GM21515 (cell line): ENCODE data around the gene RYR1.
"Not testable (repeated sequence)": the region's sequence is repeated elsewhere in the genome, so short reads cannot be mapped to it uniquely, and the experiment has no call there.

Experiments
- ATAC-seq: cut with Tn5 transposase; IDR thresholded peaks from one replicate; pipeline ENCODE4 v1.9.1; 2021; ENCODE audit not compliant: unreplicated experiment

Gene RYR1

DNA sequence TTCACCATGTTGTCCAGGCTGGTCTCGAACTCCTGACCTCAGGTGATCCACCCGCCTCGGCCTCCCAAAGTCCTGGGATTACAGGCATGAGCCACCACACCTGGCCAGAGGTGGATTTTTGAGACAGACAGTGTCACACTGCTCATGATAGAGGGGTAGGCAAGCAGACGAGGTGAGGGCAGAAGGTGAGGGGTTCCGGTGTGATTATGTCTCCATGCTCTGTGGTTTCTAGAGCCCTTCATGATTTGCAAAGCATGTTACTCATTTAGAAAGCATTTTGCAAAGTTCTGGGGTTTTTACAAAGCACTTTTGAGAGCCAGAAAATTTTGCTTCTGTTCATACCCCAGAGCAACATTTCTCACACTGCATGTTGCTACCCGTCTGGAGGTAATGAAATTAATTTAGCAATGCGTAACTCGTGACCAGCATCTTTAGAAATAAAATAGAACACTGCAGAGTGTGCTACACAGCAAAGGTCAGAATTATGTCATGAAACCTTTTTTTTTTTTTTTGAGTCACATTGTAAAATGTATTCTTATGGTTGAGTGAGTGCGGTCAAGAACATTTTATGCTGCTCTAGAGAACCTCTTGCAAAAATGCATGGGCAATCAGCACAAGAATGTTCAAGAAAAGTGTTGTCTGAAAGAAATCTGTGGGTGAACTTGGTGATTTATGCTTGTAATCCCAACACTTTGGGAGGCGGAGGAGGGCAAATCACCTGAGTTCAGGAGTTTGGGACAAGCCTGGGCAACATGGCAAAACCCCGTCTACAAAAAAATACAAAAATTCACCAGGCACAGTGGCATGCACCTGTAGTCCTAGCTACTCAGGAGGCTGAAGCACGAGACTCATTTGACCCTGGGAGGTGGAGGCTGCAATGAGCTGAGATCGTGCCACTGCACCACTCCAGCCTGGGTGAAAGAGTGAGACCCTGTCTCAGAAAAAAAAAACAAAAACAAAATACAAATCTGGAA is 126.2 kb downstream of the RYR1 start:
- peak; percentile 68 for ATAC-seq

DNA sequence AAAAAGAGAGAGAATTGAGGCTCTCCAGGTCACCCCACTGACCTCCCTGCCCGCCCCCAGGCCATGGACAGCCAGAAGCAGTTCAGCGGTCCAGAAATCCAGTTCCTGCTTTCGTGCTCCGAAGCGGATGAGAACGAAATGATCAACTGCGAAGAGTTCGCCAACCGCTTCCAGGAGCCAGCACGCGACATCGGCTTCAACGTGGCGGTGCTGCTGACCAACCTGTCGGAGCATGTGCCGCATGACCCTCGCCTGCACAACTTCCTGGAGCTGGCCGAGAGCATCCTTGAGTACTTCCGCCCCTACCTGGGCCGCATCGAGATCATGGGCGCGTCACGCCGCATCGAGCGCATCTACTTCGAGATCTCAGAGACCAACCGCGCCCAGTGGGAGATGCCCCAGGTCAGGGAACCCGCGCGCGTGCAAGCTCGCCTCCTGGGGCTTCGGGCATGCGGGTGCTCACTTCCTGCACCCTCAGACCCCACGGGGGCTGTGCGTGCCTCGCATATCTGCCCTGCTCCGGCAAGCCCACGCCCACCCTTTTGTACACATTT is 127.6 kb downstream of the RYR1 start:
- no peak for ATAC-seq

DNA sequence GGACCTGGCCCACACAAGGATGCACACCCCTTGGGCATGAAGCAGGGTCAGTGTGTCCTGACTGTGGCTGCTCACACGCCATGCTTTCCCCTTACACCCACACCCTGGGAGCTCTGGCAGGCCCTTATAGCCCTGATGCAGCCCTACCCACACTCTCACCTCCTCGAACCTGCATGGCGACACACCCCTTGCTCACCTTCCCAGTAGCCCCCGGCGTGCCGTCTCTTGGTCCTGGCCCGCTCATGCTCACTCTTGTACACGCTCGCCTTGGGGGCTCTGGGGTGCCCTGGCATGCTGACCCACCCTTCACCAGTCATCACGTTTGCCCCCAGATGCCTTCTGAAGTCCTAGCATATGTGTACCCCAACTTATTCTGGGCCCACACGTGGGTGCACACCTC is 128.2 kb downstream of the RYR1 start:
- ATAC-seq = no peak

DNA sequence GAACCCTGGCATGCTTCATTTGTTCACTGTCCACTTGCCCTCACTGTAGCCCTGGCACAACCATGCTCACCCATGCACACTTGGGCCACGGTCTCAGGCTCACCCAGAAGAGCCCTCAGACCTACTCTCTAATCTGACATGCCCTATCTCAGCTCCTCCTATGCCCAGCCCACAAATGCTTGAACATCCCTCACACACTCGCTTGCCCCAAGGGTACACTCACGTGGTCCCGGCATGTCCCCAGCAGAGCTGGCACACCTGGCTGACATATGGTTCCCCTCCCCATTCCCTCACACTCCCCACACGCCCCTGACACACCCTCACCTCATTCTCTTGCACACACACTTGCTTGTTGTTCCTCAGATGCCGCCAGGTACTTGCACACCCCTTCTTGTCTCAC is 128.6 kb downstream of the RYR1 start:
- no peak for ATAC-seq

DNA sequence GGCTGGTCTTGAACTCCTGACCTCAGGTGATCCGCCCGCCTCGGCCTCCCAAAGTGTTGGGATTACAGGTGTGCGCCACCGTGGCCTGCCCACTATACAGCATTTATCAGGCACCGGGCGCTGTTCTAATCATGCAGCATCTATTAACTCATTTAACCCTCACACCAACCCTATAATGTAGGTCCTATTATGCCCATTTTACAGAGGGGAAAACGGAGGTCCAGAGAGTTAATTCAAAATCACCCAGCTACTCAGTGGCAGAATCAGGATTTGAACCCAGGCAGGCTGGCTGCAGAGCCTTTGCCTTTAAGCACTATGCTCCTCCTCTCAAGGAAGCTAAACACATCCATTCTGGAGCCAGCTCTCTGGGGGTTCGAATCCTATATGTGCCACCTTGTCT is 130.0 kb downstream of the RYR1 start:
- ATAC-seq = no peak

DNA sequence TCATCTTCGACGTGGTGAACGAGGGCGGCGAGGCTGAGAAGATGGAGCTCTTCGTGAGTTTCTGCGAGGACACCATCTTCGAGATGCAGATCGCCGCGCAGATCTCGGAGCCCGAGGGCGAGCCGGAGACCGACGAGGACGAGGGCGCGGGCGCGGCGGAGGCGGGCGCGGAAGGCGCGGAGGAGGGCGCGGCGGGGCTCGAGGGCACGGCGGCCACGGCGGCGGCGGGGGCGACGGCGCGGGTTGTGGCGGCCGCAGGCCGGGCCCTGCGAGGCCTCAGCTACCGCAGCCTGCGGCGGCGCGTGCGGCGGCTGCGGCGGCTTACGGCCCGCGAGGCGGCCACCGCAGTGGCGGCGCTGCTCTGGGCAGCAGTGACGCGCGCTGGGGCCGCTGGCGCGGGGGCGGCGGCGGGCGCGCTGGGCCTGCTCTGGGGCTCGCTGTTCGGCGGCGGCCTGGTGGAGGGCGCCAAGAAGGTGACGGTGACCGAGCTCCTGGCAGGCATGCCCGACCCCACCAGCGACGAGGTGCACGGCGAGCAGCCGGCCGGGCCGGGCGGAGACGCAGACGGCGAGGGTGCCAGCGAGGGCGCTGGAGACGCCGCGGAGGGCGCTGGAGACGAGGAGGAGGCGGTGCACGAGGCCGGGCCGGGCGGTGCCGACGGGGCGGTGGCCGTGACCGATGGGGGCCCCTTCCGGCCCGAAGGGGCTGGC is 131.6 kb downstream of the RYR1 start:
- ATAC-seq = no peak

DNA sequence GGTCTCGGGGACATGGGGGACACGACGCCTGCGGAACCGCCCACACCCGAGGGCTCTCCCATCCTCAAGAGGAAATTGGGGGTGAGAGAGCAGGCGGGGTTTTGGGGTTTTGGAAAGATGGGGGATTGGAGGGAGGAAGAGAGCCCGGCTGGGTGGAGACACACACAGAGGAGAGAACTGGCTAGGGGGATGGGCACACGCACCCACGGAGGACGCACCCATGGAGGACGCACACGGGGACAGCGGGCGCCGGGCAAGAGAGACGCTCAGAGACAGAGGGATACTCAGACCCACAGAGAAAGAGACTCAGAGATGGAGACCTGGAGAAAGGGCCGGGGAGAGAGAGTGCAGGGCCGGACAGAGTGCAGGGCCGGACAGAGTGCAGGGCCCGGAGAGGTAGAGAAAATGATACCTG is 132.2 kb downstream of the RYR1 start:
- ATAC-seq = no peak

DNA sequence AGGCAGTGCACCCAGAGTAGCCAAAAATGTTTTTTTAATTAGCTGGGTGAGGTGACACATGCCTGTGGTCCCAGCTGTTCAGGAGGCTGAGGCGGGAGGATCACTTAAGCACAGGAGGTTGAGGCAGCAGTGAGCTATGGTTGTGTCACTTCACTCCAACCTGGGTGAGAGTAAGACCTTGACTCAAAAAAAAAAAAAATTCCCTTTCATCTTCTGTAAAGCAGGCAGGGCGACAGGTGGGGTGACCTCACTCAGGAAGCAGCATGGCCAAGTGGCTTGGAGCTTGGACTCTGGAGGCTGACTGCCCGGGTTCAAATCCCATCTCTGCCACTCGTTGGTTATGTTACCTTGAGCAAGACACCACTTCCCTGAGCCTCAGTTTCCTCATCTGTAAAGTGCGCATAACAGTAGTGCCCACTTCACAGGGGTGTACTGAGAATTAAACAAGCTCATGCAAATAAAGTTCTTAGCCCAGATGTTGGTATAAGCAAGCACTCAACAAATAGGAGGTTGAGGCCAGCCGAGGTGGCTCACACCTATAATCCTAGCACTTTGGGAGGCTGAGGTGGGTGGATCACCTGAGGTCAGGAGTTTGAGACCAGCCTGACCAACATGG is 136.0 kb downstream of the RYR1 start:
- no peak for ATAC-seq

DNA sequence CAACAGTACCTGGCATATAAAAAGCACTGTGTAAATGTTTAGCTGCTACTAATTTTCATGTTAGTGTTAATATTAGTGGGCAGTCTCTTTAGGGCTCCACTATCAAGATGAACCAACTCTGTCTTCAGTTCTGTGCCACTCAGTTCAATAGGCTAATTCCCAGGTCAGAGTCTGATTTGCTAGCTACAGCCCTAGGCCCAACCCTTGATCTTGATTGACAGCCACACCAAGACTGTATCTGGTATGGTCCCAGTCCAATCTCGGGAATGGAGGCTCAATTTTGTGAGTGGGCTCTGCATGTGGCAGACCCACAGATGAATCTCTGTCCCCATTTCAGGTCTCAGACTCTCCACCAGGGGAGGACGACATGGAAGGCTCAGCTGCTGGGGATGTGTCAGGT is 138.2 kb downstream of the RYR1 start:
- no peak for ATAC-seq

DNA sequence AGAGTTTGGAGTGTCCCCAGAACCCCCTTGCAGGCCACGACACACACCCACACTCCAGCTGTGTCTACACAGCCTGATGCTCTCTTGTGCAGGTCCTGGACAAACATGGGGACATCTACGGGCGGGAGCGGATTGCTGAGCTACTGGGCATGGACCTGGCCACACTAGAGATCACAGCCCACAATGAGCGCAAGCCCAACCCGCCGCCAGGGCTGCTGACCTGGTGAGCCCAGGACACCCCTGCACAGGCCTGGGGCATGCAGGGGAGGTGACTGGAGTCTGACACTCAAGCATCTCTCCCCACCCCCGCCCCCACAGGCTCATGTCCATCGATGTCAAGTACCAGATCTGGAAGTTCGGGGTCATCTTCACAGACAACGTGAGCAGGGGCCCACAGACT is 144.3 kb downstream of the RYR1 start:
- ATAC-seq = no peak

DNA sequence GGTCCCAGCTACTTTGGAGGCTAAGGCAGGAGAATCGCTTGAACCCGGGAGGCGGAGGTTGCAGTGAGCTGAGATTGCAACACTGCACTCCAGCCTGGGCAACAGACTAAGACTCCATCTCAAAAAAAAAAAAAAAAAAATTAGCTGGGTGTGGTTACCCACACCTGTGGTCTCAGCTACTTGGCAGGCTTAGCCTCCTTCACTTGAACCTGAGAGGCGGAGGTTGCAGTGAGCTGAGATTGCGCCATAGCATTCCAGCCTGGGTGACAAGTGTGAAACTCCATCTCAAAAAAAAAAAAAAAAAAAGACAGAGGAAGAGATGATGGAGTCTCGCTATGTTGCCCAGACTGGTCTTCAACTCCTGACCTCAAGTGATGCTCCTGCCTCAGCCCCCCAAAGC is 145.8 kb downstream of the RYR1 start:
- ATAC-seq = not testable (repeated sequence)

DNA sequence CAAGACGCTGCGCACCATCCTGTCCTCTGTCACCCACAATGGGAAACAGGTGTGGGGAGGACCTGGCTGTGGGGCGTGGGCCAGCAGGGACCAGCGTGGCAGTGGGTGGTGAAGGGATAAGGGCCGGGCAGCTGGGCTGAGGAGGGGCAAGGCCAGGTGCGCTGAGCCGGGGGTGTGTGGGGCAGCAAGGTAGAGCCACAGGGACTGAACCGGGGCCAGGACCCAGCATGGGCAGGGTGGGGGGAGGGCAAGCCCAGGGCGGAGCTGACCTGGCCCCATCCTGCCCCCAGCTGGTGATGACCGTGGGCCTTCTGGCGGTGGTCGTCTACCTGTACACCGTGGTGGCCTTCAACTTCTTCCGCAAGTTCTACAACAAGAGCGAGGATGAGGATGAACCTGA is 146.6 kb downstream of the RYR1 start:
- no peak for ATAC-seq

DNA sequence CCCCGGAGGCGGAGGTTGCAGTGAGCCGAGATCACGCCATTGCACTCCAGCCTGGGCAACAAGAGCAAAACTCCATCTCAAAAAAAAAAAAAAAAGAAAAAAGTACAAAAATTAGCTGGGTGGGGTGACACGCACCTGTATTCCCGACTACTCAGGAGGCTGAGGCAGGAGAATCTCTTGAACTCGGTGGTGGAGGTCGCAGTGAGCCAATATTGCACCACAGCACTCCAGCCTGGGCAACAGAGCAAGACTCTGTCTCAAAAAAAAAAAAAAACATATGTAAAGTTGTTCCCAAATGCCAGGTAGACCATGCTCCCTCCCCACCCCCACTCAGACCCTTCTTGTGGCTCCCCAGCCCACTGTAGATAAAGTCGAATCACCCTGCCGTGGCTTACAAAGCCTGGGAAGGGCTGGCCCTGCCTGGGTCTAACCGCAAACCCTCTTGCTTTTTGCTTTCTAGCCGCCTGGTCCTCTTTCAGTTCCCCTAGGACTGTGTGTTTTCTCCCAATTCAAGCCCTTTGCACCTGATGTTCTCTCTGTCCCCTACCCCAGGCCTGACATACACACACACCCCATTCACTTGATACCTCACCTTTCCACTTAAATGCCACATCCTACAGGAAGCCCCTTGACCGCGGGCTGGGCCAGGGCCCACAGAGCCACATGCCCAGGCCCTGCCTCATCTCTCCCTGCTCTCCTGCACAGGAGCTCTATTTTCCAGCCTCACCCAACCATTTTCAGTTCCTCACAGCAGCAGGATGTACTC is 149.9 kb downstream of the RYR1 start:
- peak; percentile 71 for ATAC-seq

DNA sequence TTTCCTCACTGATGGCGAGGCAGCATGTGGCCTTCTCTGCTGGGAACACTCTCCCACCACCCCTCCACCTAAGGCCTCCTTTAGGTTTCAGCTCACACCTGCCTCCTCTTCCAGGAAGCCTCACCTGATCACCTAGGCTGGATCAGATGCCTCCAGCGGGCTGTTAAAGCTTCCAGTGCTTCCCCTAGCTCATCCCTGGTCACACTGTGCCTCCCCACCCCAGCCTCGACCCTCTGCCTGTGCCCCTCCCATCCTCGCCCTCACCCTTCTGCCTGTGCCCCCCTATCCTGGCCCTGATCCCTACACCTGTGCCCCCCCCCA is 150.5 kb downstream of the RYR1 start:
- no peak for ATAC-seq

DNA sequence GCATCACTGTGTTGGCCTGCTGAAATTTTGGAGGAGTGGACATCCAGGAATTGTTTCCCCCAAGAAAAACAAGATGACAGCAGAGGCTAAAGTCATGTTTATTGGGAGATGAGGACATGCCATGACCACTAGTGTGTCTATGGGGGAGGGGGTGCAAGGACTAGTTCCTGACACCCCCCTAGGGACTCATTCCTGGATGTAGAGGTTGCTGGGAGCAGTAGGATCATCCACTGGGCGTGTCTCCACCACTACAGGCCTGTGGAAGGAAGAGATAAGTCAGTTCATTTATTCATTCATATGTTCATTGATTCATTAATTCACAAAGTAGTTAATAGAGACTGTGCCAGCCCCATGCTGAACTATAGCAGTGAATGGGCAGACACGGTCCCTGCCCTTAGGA is 154.1 kb downstream of the RYR1 start:
- no peak for ATAC-seq

DNA sequence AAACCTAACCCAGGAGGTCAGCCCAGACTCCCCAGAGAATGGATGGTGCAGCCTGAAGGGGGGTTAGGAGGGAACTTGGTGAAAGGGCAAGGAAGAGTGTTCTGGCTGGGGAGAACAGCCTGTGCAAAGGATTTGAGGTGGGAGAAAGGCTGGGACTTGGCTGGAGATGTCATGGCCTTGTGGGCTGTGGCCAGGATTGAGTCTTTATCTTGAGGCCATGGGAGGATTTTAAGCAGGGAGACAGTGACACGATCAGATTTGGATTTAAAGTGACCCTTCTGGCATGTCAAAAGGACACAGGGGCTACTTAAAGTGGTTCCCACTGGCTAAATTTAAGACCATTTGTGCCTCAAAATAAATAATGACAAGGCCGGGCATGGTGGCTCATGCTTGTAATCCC is 154.6 kb downstream of the RYR1 start:
- ATAC-seq = no peak

DNA sequence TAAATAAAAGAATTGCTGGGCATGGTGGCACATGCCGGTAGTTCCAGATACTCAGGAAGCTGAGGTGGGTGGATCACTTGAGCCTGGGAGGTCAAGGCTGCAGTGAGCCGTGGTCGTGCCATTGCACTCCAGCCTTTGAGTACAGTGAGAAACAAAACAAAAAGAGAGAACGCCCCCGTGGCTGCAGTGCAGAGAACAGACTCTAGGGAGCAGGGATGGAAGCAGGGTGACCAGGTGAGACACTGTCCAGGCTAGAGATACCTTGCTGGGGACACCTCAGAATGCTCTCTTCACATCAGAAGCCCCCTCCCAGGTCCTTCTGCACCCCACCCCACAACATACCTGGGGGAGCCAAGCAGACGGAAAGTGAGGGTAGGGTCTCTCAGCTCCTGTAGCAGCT is 159.4 kb downstream of the RYR1 start:
- ATAC-seq = no peak

DNA sequence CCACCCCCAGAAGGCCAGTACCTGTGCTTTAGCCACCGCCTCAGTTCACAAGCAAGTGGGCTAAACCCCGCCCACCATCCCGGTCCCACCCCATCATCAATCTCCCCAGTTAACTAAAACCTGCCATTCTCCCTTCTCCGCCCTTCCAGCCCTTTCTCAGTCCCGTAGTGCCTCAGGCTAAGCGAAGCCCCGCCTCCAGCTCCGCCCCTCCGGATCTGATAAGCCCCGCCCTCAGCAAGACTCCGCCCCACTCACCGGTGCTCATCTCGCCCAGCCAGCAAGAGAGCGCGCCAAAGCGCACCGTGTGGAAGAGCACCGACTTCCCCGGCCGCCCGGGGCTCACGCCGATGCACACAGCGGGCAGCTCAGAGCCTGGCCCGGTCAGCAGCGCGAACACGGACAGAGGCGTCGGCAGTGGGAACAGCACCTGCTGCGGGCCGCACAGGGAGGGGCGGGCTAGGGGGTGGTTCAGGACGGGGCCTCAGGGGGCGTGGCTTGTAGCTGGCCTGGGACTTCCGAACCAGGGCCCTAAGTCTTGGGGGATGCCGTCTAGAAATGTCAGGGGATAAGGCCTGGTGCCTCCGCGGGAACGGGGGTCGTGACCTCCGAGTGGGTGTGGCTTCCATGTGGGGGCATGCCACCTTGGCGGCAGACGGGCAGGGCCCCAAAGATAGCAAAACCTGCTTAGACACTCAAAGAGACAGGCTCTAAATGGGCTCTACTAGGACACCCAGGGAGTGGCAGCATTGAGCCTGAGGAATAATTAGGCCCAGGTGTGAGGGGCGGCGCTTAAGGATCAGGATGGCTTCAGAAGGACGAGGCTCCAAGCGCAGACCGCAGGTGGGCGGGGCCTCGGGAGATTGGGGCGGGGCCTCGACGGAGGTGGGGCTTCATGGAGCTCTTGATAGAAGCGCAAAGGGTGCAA is 162.8 kb downstream of the RYR1 start:
- ATAC-seq = no peak

DNA sequence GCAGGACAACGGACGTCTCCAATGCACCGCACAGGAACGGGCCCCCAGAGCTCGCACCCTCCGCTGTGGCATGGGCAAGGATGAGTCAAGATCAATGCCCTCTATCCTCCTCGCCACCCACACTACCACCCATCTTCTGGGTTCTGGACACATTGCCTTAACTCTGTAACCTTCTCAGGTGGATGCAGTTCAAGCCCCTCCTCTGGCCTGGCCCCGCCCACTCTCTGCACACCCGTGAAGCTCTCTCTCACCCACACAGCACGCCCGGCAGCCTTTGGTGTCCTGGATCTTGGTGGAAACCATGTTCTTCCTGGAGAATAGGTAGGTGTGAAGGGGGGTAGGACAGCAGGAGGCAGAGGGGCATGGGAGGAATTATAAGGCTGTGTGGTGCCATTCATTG is 163.6 kb downstream of the RYR1 start:
- ATAC-seq = no peak

DNA sequence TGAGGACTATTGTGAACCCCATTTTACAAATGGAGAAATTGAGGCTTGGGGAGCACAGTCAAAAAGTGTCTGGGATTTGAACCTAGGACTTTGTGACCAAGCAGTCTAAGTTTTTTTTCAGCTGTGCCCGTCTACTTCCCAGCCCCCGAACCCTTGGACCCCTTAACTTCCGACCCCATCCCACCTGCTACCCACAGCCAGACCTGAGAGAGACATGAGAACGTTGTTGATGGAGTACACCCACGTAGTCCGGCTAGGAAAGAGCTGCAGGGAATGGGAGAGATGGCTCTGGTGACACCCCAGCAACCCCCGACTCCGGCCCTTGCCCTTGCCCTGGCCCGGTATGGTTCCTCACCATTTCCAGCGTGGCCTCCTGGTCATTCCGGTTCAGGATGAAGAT is 166.2 kb downstream of the RYR1 start:
- ATAC-seq = no peak
